Measurements from ENCODE around the gene BSN.

BSN gene

GRCh38 chr3:49509028-49509561, 45.2 kb upstream of the BSN start:
- Histone ChIP-seq H3F3A (ENCODE audit: insufficient read depth) (0 out of 2 replicates have a peak, but pooled peaks cover 1% of the 10 kb centered on the region), H3K27me3 (ENCODE audit: low read length) (no peaks in the 10 kb centered on the region), H3K79me2 (ENCODE audit: insufficient read depth, low read length) (0 out of 2 replicates have a peak, but pooled peaks cover 12% of the 10 kb centered on the region), H3K4me3 (ENCODE audit: insufficient read depth, low read length, poor library complexity, severe bottlenecking) (no peak overlapping the region), H3K9ac (ENCODE audit: low read length) (no peak overlapping the region), H3K27ac (ENCODE audit: low read depth, low read length) (no peak overlapping the region), H3K36me3 (ENCODE audit: low read length) (peaks cover 2% of the 10 kb centered on the region; the same call in 1 of the 2 replicates), H3K9me3 (ENCODE audit: insufficient read depth, low read length) (no peaks in the 10 kb centered on the region), H3K4me2 (ENCODE audit: low read depth, low read length, poor library complexity, severe bottlenecking) (no peak overlapping the region), H4K20me1 (ENCODE audit: low read depth, low read length) (no peaks in the 10 kb centered on the region), H3K9me2 (replicated peaks; ENCODE audit: insufficient read depth, low read length) (no peaks in the 10 kb centered on the region), H2AFZ (ENCODE audit: low read depth, low read length, severe bottlenecking) (no peak overlapping the region)
- no peak for TF ChIP-seq EZH2phosphoT487 (conservative IDR thresholded peaks at IDR 0.05; ENCODE audit: low read length)
- TF ChIP-seq CTCF (IDR thresholded peaks at IDR 0.05; ENCODE audit: insufficient read depth, low read length, poor library complexity, severe bottlenecking) = no peak

GRCh38 chr3:49511639-49512038, 42.6 kb upstream of the BSN start:
- H4K20me1 ChIP-seq (ENCODE audit: low read depth, low read length) = no peaks in the 10 kb centered on the region
- no peak overlapping the region for H3K27ac ChIP-seq (ENCODE audit: low read depth, low read length)
- no peaks in the 10 kb centered on the region for H3K27me3 ChIP-seq (ENCODE audit: low read length)
- H3K9ac ChIP-seq (ENCODE audit: low read length) = no peak overlapping the region
- H3K4me2 ChIP-seq (ENCODE audit: low read depth, low read length, poor library complexity, severe bottlenecking) = no peak overlapping the region
- H3K36me3 ChIP-seq (ENCODE audit: low read length) = peaks cover 2% of the 10 kb centered on the region; the same call in 1 of the 2 replicates
- no peaks in the 10 kb centered on the region for H3F3A ChIP-seq (ENCODE audit: insufficient read depth)
- no peak overlapping the region for H2AFZ ChIP-seq (ENCODE audit: low read depth, low read length, severe bottlenecking)
- TF ChIP-seq CTCF (IDR thresholded peaks at IDR 0.05; ENCODE audit: insufficient read depth, low read length, poor library complexity, severe bottlenecking) (no peak), EZH2phosphoT487 (conservative IDR thresholded peaks at IDR 0.05; ENCODE audit: low read length) (no peak)
- no peaks in the 10 kb centered on the region for H3K9me2 ChIP-seq (replicated peaks; ENCODE audit: insufficient read depth, low read length)
- no peak overlapping the region for H3K4me3 ChIP-seq (ENCODE audit: insufficient read depth, low read length, poor library complexity, severe bottlenecking)
- 0 out of 2 replicates have a peak, but pooled peaks cover 8% of the 10 kb centered on the region for H3K79me2 ChIP-seq (ENCODE audit: insufficient read depth, low read length)
- no peaks in the 10 kb centered on the region for H3K9me3 ChIP-seq (ENCODE audit: insufficient read depth, low read length)

GRCh38 chr3:49512781-49513355, 41.4 kb upstream of the BSN start:
- no peak for TF ChIP-seq CTCF (IDR thresholded peaks at IDR 0.05; ENCODE audit: insufficient read depth, low read length, poor library complexity, severe bottlenecking)
- no peak for TF ChIP-seq EZH2phosphoT487 (conservative IDR thresholded peaks at IDR 0.05; ENCODE audit: low read length)
- H3K9ac ChIP-seq (ENCODE audit: low read length) = no peak overlapping the region
- no peak overlapping the region for H2AFZ ChIP-seq (ENCODE audit: low read depth, low read length, severe bottlenecking)
- no peak overlapping the region for H3K27ac ChIP-seq (ENCODE audit: low read depth, low read length)
- H3K79me2 ChIP-seq (ENCODE audit: insufficient read depth, low read length) = 0 out of 2 replicates have a peak, but pooled peaks cover 8% of the 10 kb centered on the region
- no peaks in the 10 kb centered on the region for H3K9me3 ChIP-seq (ENCODE audit: insufficient read depth, low read length)
- H3F3A ChIP-seq (ENCODE audit: insufficient read depth) = no peaks in the 10 kb centered on the region
- no peaks in the 10 kb centered on the region for H4K20me1 ChIP-seq (ENCODE audit: low read depth, low read length)
- no peaks in the 10 kb centered on the region for H3K9me2 ChIP-seq (replicated peaks; ENCODE audit: insufficient read depth, low read length)
- peaks cover 2% of the 10 kb centered on the region; the same call in 1 of the 2 replicates for H3K36me3 ChIP-seq (ENCODE audit: low read length)
- H3K4me3 ChIP-seq (ENCODE audit: insufficient read depth, low read length, poor library complexity, severe bottlenecking) = no peak overlapping the region
- H3K4me2 ChIP-seq (ENCODE audit: low read depth, low read length, poor library complexity, severe bottlenecking) = no peak overlapping the region
- H3K27me3 ChIP-seq (ENCODE audit: low read length) = no peaks in the 10 kb centered on the region

Data from SU-DHL-6 (cell line).